HG02610 (cell line): ENCODE data around the gene ADAM8.
A peak's percentile ranks its signal among the peaks of the same experiment; 100 is the strongest.
"Not testable (repeated sequence)": the region's sequence is repeated elsewhere in the genome, so short reads cannot be mapped to it uniquely, and the experiment has no call there.

ENCODE experiments used
- ATAC-seq: cut with Tn5 transposase; IDR thresholded peaks from one replicate; pipeline ENCODE4 v1.9.1; 2021; ENCODE audit warnings: mild to moderate bottlenecking, moderate library complexity; ENCODE audit not compliant: unreplicated experiment

Gene ADAM8

DNA sequence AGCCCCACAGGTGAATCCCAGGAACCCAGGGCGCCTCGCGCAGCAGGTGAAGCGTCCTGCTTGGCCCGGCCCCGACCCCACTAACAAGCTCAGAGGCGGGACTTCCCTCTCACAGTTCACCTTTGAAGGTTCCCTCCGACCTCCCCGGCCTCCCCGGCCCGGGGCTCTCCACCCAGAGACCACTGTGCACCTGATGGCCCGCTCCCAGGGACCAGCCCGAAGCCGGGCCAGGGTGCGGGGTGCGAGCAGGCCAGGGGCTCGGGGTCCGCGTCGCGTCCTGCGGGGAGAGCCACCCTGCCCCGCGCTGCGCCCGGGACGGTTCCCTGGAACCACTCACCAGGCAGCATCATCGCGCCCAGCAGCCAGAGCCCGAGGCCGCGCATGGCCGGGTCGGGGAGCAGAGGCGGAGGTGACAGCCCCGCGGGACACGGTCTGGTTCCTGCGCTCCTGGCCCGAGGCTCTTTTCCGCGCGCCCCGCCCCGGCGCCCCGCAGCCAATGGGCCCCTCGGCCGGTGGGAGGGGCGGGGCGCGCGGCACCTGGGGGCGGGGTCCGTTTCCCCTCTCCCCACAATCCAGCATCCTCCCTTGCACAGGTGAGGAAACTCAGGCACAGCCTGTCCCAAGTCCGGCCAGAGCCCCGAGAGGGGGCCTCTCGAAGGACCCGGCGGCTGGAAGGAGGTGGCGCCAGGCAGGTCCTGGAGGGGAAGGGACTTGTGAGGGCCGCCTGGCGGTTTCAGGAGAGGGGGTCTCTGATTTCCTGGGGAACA, at the start of gene ADAM8:
TSS of gene ADAM8 (minus strand) at position 434 of the 767 bp plus-strand sequence. CDS start at position 383, 51 bp downstream.
- peak; percentile 39 for ATAC-seq

DNA sequence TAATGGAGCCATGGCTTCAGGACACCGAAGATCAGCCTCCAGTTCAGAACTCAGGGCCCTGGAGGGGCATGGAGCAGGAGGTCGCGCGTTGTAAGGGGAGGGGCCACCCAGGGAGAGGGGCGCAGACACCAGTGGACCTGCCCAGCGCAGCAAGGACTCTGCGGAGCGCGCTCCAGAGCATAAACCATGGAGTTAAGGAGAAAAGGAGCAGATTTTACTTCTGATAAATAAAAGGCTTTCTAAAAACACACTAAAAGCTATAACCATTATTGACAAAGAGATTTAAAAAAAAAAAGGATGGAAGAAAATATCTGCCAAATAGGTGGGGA, 49.5 kb upstream of the ADAM8 start:
- no peak for ATAC-seq

DNA sequence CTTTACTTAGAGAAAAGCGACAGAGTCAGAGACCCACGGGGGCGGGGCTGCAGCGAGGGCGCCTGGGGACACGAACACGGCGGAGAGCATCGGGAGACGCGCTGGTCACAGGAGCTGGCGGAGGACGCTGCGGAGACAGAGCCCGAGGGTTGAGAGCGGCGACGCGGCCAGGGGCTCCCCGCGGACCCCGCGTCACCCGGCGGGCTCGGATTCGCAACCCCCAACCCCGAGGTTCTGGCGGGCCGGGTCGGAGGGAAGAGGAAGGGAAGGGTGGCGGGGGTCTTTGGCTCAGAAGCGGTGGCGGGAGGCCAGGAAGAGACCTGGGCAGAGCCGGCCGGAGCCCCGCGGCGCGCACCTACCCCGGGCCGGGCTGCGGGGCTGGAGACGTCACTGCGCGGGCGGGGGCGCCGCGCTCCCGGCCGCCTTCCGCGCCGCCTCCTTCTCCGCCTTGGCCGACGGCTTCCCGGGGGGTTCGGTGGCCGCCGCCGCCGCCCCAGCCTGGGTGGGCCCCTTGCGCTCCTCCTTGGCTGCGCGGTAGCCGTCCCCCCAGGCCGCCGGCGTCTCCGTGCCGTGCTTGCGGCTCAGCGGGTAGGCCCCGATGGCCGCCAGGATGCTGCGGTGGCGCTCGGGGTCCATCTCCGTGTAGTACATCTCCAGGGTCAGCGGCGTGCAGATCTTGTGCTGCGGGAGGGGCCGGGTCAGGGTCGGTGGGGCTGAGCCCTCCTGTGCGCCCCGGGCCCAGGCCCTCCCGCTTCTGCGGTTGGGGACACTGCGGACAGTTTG, 49.0 kb upstream of the ADAM8 start:
- ATAC-seq, result no peak

DNA sequence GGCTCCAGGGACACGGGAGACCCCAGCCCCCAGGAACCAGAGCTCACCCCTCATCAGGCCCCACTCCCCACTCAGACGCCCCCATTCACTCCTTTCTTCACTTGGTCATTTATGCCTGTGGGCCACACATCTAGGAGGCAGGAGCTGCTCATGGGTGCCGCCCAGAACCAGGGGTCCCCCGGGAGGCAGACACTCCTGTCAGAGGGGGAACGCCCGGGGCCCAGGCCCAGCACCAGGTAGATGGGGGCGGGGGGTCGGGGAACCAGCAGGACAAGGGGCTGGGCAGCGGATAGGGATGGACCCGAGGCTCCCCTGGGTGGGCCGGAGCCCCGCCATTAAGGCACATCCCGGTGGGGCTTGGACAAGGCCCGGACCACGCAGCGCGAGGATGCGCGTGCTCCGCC, 48.2 kb upstream of the ADAM8 start:
- ATAC-seq, result no peak

DNA sequence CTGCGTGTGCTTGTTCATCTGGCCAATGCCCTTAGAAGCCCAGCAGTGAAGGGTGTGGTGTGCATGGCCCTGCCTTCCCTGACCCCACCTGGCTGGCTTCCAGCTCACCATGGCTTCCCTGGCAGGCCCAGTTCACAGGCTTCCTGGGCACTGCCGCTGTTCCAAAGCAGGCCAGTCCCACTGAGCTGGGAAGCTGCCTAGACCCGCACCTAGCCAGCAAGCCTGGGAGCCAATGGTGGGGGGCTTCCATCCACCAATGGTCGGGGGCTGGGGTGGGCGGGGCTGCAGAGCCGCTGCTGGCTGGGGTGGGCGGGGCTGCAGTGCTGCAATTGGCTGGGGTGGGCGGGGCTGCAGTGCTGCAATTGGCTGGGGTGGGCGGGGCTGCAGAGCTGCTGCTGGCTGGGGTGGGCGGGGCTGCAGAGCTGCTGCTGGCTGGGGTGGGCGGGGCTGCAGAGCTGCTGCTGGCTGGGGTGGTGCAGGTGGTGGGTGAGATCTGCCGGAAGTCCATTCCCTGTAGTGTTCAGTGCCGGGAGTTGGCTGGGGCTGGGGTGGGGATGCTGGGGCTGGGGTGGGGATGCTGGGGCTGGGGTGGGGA, 47.6 kb upstream of the ADAM8 start:
- ATAC-seq, result no peak

DNA sequence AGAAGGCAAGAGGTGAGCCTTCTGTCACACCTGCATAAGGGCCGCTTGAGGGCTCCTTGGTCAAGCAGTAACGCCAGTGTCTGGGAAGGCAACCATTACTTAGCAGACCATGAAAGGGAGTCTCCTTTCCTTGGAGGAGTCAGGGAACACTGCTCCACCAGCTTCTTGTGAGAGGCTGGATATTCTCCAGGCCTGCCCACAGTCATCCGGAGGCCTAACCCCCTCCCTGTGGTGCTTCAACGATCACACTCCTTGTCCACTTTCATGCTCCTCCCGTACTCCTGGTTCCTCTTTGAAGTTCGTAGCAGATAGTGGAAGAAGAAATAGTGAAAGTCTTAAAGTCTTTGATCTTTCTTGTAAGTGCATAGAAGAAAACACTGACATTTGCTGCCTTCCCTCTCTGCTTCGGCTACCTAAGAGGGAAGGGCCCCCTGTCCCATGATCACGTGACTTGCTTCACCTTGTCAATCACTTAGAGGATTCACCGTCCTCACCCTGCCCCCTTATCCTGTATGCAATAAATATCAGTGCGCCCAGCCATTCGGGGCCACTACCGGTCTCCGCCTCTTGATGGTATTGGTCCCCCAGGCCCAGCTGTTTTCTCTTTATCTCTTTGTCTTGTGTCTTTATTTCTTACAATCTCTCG, 45.5 kb upstream of the ADAM8 start:
- not testable (repeated sequence) for ATAC-seq

DNA sequence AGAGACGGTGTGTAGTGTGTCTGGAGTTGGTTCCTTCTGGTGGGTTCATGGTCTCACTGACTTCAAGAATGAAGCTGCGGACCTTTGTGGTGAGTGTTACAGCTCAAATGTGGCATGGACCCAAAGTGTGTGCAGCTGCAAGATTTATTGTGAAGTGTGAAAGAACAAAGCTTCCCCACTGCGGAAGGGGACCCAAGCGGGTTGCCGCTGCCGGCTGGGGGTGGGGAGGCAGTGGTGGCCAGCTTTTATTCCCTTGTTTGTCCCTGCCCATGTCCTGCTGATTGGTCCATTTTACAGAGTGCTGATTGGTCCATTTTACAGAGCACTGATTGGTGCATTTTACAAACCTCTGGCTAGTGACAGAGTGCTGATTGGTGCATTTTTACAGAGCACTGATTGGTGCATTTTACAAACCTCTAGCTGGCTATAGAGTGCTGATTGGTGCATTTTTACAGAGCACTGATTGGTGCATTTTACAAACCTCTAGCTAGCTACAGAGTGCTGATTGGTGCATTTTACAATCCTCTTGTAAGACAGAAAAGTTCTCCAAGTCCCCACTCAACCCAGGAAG, 44.3 kb upstream of the ADAM8 start:
- not testable (repeated sequence) for ATAC-seq

DNA sequence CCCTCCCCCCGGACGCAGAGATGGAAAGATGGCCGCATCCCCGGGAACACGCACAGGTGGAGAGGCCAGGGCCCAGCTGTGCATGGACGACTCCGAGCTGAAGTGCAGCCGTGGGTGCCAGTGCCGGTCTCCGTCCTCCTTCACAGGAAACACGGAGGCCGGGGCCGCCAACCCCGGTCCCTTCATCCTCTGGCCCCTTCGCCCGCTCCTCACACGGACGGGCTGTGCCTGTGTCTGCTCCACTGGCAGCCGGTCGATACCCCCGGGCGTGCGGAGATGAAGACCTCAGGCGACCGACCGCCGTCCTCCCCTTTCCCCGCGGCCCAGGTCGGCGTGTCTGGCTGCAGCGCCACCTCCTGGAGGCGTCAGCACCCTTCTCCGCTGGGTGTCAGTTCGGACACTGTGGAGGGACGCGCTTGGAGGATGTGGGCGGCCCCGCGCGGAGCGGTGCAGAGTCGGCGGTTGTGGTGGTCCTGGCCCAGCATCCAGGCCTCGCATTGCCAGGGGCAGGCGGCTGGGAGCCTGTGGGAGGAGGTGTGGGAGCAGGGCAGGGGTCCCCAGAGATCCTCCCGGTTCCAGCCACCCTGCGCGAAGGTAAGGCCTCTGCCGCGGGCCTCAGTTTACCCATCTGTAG, 41.9 kb upstream of the ADAM8 start:
- ATAC-seq, result peak; percentile 61

DNA sequence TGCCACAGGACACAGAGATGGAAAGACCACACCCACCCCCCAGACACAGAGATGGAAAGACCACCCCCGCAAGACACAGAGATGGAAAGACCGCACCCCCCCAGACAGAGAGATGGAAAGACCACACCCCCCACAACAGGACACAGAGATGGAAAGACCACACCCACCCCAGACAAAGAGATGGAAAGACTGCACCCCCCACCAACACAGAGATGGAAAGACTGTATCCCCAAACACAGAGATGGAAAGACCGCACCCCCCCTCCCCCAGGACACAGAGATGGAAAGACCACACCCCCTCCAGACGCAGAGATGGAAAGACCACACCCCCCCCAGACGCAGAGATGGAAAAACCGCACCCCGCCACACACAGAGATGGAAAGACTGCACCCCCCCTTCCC, 40.1 kb upstream of the ADAM8 start:
- ATAC-seq, result no peak

DNA sequence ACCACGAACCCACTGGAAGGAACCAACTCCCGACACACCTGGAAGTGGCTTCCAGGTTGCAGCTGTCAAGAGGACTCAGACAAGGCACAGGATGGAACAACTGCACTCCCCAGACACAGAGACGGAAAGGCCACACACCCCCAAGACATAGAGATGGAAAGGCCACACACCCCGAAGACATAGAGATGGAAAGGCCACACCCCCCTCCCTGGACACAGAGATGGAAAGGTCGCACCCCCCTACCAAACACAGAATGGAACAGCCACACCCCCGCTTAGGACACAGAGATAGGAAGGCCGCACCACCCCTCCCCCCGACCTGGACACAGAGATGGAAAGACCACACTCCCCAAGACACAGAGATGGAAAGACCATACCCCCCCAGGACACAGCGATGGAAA, 39.6 kb upstream of the ADAM8 start:
- ATAC-seq, result no peak

DNA sequence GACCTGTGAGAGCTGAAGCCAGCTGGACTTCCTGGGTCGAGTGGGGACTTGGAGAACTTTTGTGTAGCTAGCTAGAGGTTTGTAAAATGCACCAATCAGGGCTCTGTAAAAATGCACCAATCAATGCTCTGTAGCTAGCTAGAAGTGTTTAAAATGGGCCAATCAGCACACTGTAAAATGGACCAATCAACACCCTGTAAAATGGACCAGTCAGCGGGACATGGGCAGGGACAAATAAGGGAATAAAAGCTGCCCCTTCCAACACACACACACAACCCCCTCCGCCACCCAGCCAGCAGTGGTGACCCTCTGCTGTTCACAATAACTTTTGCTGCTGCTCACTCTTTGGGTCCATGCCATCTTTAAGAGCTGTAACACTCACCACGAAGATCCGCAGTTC, 39.2 kb upstream of the ADAM8 start:
- ATAC-seq, result no peak

DNA sequence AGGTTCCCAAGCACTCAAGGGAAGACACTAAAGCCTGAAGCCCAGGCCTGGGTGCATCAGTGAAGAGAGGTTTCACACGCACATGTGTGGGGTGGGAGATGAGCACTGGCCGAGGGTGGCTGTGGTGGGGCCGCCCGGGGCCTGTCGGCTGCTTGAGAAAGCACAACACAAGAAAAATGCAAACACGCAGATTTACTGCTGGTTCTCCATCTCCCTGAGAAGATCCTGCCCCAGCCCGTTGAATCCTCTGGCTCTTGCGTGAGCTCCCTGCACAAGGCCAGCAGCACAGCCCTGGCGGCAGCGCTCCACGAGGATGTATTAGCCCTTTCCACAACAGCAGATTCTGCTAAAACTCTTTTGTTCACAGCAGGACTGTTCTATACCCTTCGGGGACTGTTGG, 38.2 kb upstream of the ADAM8 start:
- no peak for ATAC-seq

DNA sequence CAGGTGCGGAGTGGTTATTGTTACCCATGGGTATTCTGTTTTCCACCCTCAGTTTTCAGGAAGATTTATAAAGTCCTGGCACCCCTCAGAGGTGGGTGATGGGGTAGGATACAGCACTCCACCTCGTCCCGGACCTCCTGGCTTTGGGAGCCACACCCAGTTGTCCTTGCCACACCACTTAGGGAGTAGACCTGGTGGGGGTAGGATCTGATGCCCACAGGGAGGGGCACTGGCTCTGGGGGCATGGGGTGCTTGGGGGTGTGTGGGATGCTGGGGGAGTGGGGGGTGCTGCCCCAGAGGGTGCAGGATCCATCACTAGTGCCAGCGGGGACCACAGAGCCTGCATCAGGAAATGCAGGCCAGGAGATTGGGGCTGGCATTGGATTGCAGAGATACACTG, 36.5 kb upstream of the ADAM8 start:
- ATAC-seq, result no peak

DNA sequence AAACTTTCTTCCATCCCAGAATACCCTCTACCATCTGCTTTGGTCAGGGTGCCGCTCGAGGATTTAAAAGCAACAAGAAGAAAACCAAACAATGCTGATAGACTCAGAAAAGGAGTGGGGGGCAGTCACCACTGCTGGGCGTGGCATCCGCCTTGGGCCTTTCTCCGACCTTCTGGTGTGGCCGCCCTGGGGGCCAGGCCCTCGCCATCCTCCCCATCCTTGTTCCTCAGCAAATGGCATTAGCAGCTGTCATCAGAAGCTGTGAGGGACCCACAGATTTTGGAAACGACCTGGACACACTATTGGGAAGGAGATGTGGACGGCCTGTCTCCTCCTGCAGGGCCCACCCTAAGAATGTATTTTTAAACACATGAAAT, 36.1 kb upstream of the ADAM8 start:
- ATAC-seq, result no peak

DNA sequence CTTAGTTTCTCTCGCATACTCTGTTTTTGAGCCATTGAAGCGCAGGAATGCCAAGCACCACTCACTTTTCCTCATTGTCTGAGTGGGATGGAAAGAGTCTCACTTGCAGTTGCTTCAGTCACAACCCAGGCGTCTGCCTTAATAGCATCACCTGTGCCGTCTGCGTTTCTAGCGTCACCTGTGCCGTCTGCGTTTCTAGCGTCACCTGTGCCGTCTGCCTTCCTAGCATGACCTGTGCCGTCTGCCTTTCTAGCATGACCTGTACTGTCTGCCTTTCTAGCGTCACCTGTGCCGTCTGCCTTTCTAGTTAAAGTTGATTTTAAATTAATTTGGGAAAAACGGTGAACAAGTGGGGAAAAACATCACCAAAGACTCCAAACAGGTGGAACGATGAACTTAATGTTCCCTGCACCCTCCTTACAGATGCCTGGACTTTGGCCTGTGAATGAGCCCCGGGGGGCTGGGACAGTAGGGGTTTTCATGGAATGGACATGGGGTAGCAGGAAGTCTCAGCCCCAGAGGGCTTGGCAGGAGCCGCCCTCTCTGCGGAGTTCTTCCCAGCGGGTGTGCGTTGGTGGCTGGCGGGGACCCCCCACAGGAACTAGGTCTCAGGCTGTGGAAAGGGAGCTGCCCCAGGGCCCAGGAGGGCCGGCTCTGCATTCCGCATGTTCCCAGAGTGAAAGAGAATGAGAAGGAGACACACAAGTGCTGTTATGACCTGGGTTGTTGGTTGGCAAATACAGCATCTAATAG, 35.5 kb upstream of the ADAM8 start:
- ATAC-seq, result no peak

DNA sequence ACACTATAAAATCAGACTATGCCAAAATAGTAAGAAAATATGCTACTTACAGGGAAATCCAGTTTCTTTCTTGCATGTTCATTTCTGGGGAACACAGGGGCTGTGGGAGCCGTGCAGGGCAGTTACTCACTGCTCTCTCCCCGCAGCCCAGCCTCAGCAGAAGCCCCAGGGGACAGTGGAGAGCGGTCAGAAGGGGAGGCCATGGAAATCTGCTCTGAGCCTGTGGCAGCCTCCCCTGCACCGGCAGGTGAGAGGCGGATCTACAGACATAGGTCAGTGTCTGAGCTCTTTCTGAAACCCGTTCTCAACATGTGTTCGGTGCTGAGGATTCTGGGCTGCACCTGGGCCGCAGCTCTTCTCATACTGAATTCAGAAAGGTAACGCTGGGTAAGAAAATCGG, 34.9 kb upstream of the ADAM8 start:
- no peak for ATAC-seq

DNA sequence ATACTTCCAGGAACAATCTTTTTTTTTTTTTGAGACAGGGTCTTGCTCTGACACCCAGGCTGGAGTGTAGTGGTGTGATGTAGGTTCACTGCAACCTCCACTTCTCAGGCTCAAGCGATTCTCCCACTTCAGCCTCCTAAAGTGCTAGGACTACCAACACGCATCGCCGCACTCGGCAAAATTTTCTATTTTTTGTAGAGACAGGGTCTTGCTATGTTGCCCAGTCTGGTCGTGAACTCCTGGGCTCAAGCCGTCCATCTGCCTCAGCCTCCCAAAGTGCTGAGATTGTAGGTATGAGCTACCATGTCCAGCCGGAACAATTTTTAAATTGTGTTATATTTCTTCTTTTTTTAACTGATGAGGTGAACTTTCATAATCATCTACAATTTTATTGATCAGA, 34.1 kb upstream of the ADAM8 start:
- ATAC-seq, result no peak

DNA sequence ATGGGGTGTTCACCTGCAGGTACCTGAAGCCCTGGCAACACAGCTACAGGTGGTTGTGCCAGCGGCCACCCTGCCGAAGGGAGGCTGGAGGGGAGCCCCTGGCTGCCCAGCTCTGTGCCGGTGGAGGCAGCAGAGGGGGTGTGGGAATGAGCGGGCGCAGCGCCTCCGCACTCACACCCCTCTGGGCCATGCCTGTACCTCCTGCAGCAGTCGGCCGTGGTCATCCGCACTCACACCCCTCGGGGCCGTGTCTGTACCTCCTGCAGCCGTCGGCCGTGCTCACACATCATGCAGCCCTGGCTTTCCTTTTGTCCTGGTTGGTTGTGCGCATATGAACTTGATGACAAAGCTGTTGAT, 33.7 kb upstream of the ADAM8 start:
- ATAC-seq, result no peak

DNA sequence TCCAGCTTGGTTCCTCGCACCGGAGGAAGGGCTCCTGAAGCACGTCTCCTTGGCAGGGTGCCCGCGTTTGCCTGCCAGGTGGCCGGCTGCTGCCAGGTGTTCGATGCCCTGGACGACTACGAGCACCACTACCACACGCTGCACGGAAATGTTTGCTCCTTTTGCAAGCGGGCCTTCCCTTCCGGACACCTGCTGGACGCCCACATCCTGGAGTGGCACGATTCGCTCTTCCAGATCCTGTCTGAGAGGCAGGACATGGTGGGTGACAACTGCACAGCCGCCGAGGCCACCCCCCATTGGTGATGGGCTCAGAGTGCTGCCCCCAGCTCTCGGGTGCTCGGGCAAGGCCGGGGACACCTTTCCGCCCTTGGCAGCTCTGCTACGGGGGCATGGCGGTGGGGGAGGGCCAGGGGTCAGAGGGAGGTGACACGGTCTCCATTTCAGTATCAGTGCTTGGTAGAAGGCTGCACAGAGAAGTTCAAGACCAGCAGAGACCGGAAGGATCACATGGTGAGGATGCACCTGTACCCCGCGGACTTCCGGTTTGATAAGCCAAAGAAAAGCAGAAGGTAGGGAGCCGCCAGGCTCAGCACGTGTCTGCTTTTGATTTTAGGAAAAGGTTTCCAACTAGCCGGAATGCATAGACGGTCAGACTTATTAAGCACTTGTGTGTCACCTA, 33.2 kb upstream of the ADAM8 start:
- no peak for ATAC-seq
